A549 (cell line): ENCODE results near the gene CYP26B1. TPM values are rescaled to one million over a fixed set of nuclear protein-coding genes. Genes with fewer than 3 reads are reported as not detected.

Source experiments
- ATAC-seq, 2 experiments: fragments of 200-7000 bp in 1 of 2; fragments of >200 bp in 1 of 2; cut with Nextera tagmentation in 1 of 2; cut with Tn5 transposase in 1 of 2; 3 replicates each; pipeline versions ENCODE4 v1.8.0 to v1.9.1; 2018 to 2020; ENCODE audit warnings: mild to moderate bottlenecking in 1 of 2, moderate library complexity in 1 of 2
- CTCF ChIA-PET: fragments of 300-600 bp; sonication (Branson Sonifier 250); formaldehyde crosslinking; extraction: SDS; loops from one replicate; lab custom pipeline; 2021; ENCODE audit warnings: antibody characterized with exemption, inconsistent platforms; lab: Yijun Ruan, JAX
- POLR2A ChIA-PET: fragments of 350-600 bp; formaldehyde crosslinking; extraction: SDS; loops from one replicate; lab custom pipeline; 2021; ENCODE audit warnings: antibody characterized with exemption, inconsistent platforms; lab: Yijun Ruan, JAX
- DNase-seq, 2 experiments: peaks; one replicate each; pipeline versions ENCODE4 v3.0.0 to v3.0.0-alpha.2; 2011 to 2016; ENCODE audit warnings: low read depth in 1 of 2, low spot score in 1 of 2
- FAIRE-seq: peaks from 2 replicates; lab custom pipeline; 2011; peaks lifted over from hg19 to GRCh38; lab: Jason Lieb, UNC
- H3K27ac ChIP-seq, 2 experiments: fragments of >200 bp; sonication (Bioruptor Twin); formaldehyde crosslinking; 3 replicates each; pipeline ENCODE4 v1.5.1; 2016 to 2017
- H3K4me1 ChIP-seq: fragments of >200 bp; sonication (Bioruptor Twin); formaldehyde crosslinking; 3 replicates; pipeline ENCODE4 v1.6.1; 2016
- H3K4me2 ChIP-seq: fragments of >200 bp; sonication (Bioruptor Twin); formaldehyde crosslinking; 3 replicates; pipeline ENCODE4 v1.6.1; 2016
- H3K4me3 ChIP-seq: fragments of >200 bp; sonication (Bioruptor Twin); formaldehyde crosslinking; 3 replicates; pipeline ENCODE4 v1.5.1; 2016
- H3K9me3 ChIP-seq: fragments of >200 bp; sonication (Bioruptor Twin); formaldehyde crosslinking; 3 replicates; pipeline ENCODE4 v1.6.1; 2016
- CEBPB ChIP-seq, 2 experiments: fragments of >200 bp in 1 of 2; sonication (Bioruptor Twin) in 1 of 2; formaldehyde crosslinking in 1 of 2; IDR thresholded peaks; 2 replicates each; pipeline ENCODE4 v1.6.1; 2012 to 2016
- CHD4 ChIP-seq: fragments of 200-600 bp; sonication (generic); IDR thresholded peaks from 2 replicates; pipeline ENCODE4 v1.6.1; 2016; ENCODE audit warnings: antibody characterized with exemption, mild to moderate bottlenecking, borderline replicate concordance
- CTCF ChIP-seq: fragments of >200 bp; sonication (Bioruptor Twin); formaldehyde crosslinking; IDR thresholded peaks from 3 replicates; pipeline ENCODE4 v1.5.1; 2016
- FOSB ChIP-seq: fragments of 250-450 bp; sonication (Bioruptor Pico); IDR thresholded peaks from 2 replicates; pipeline ENCODE4 v1.5.0; 2020; ENCODE audit warnings: mild to moderate bottlenecking, moderate library complexity
- FOSL2 ChIP-seq, 2 experiments: fragments of 450-650 bp in 1 of 2; fragments of >200 bp in 1 of 2; sonication (Bioruptor Twin) in 1 of 2; formaldehyde crosslinking; IDR thresholded peaks; 2 replicates each; pipeline versions ENCODE4 v1.5.0 to v1.6.1; 2016 to 2020; ENCODE audit warnings: mild to moderate bottlenecking in 1 of 2, moderate library complexity in 1 of 2
- FOXS1 ChIP-seq: fragments of 250-450 bp; sonication (Bioruptor Pico); IDR thresholded peaks from 2 replicates; pipeline ENCODE4 v1.5.0; 2020; ENCODE audit warnings: mild to moderate bottlenecking, moderate library complexity
- HEYL ChIP-seq: fragments of 250-450 bp; sonication (Bioruptor Pico); IDR thresholded peaks from 2 replicates; pipeline ENCODE4 v1.8.0; 2021; ENCODE audit warnings: mild to moderate bottlenecking, moderate library complexity
- HOXB13 ChIP-seq: fragments of 250-450 bp; sonication (Bioruptor Pico); IDR thresholded peaks from 2 replicates; pipeline ENCODE4 v1.5.0; 2020; ENCODE audit warnings: low read depth, mild to moderate bottlenecking, moderate library complexity
- HOXB5 ChIP-seq: fragments of 250-450 bp; sonication (Bioruptor Pico); IDR thresholded peaks from 2 replicates; pipeline ENCODE4 v1.5.0; 2020; ENCODE audit warnings: mild to moderate bottlenecking, moderate library complexity
- JUN ChIP-seq, 2 experiments: fragments of >200 bp; sonication (Bioruptor Twin); formaldehyde crosslinking; IDR thresholded peaks; 2 replicates in 1 of 2; 3 replicates in 1 of 2; pipeline ENCODE4 v1.6.1; 2016 to 2017
- KDM5A ChIP-seq: fragments of 200-600 bp; sonication (generic); IDR thresholded peaks from 2 replicates; pipeline ENCODE4 v1.6.1; 2016; ENCODE audit warnings: antibody characterized with exemption, mild to moderate bottlenecking
- MAFK ChIP-seq: fragments of 450-650 bp; IDR thresholded peaks from 2 replicates; pipeline ENCODE4 v1.6.1; 2014; ENCODE audit not compliant: partially characterized antibody
- MAZ ChIP-seq: fragments of 150-350 bp; IDR thresholded peaks from 2 replicates; pipeline ENCODE4 v1.6.1; 2014; ENCODE audit warnings: antibody characterized with exemption, low read depth, low read length, borderline replicate concordance
- MYC ChIP-seq: IDR thresholded peaks from 2 replicates; pipeline ENCODE4 v1.6.1; 2012; ENCODE audit warnings: mild to moderate bottlenecking, inconsistent platforms, low read length, improper control_type of control experiment, borderline replicate concordance
- RARB ChIP-seq: fragments of 250-450 bp; sonication (Bioruptor Pico); IDR thresholded peaks from 2 replicates; pipeline ENCODE4 v1.8.0; 2021; ENCODE audit warnings: mild to moderate bottlenecking, moderate library complexity
- RCOR1 ChIP-seq: fragments of 150-350 bp; IDR thresholded peaks from 2 replicates; pipeline ENCODE4 v1.6.1; 2014; ENCODE audit warnings: antibody characterized with exemption, low read length, low read depth
- REST ChIP-seq: fragments of 200-600 bp; sonication (generic); IDR thresholded peaks from 2 replicates; pipeline ENCODE4 v1.6.1; 2016; ENCODE audit warnings: antibody characterized with exemption, mild to moderate bottlenecking, moderate library complexity
- RFX5 ChIP-seq: fragments of 450-650 bp; IDR thresholded peaks from 2 replicates; pipeline ENCODE4 v1.7.1; 2014; ENCODE audit warnings: antibody characterized with exemption, mild to moderate bottlenecking, moderate library complexity
- RNF2 ChIP-seq: fragments of 200-600 bp; sonication (generic); IDR thresholded peaks from 2 replicates; pipeline ENCODE4 v1.6.1; 2016; ENCODE audit warnings: low read depth, mild to moderate bottlenecking, antibody characterized with exemption, moderate library complexity, borderline replicate concordance
- SMC3 ChIP-seq: fragments of >200 bp; sonication (Bioruptor Twin); formaldehyde crosslinking; IDR thresholded peaks from 3 replicates; pipeline ENCODE4 v1.6.1; 2018; ENCODE audit warnings: inconsistent platforms
- USF2 ChIP-seq: fragments of 450-650 bp; IDR thresholded peaks from 2 replicates; pipeline ENCODE4 v1.6.1; 2014; ENCODE audit warnings: antibody characterized with exemption
- ZFP36 ChIP-seq: fragments of 450-650 bp; IDR thresholded peaks from 2 replicates; pipeline ENCODE4 v1.6.1; 2014; ENCODE audit warnings: borderline replicate concordance; ENCODE audit not compliant: partially characterized antibody
- WGBS: methylation state at CpG from one replicate; pipeline ENCODE4 v1.1.6; 2017; ENCODE audit errors: missing lambda C conversion rate; 5-methylcytosine and 5-hydroxymethylcytosine counted together
- polyA plus RNA-seq, 4 experiments: library from polyadenylated mRNA; depleted of rRNA in 3 of 4; stranded (reverse); fragments of >200 nt; fragmentation: RNase III in 1 of 4; extraction: RNeasy Plus Mini Kit Qiagen cat#74134 plus additional on column Dnase treatment in 1 of 4; gene quantifications; 2 replicates in 3 of 4; 3 replicates in 1 of 4; pipeline ENCODE4 v1.2.3, GENCODE V29; 2011 to 2017
- TF ChIP-seq, protein P1 (sequence below): IDR thresholded peaks from 2 replicates; pipeline ENCODE4 v1.6.1; 2012
- TF ChIP-seq, protein P2 (sequence below): fragments of 250-450 bp; sonication (Bioruptor Pico); IDR thresholded peaks from 2 replicates; pipeline ENCODE4 v1.5.0; 2020; ENCODE audit warnings: low read depth, mild to moderate bottlenecking, moderate library complexity

Gene CYP26B1
- polyA plus RNA-seq, 2 of the 4 experiments (the other 2 are of a cell fraction), result 9.7 to 13.6 TPM

GRCh38 chr2:72097276-72097675 lies 50.4 kb downstream of the CYP26B1 start:
- POLR2A ChIA-PET, result no interaction called here

DNA sequence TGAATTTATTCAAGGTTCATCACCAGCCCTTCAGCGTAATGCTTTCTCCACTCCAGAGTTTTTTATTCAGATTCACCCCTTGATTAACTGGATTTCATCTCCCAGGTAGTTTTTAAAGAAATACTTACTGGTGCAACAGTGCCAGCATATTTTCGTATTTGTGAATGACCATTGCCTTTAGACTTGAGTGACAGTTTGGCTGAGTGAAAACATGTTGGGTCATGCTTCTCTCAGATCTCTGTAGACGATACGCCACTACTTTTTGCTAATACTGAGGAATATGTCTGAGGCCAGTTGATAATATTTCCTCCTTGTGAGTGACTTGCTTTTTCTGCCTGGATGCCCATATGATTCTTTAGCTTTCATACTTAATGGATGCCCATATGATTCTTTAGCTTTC lies 51.5 kb downstream of the CYP26B1 start:
- WGBS, result 64% methylated on average over 4 of the region's 4 CpGs
- Histone ChIP-seq H3K4me2 (no peak overlapping the region), H3K4me3 (no peak overlapping the region), H3K4me1 (no peaks in the 10 kb centered on the region), H3K9me3 (no peaks in the 10 kb centered on the region), H3K27ac (no peak overlapping the region)
- no peak for TF ChIP-seq CTCF
- no peak for TF ChIP-seq CHD4
- TF ChIP-seq FOSL2 (IDR thresholded peaks at IDR 0.05), result no peak
- no peak for TF ChIP-seq FOSL2 (CRISPR knock-in tag; IDR thresholded peaks at IDR 0.05)
- TF ChIP-seq MAZ, result no peak
- TF ChIP-seq USF2, result no peak
- TF ChIP-seq FOSB (CRISPR knock-in tag), result no peak
- ATAC-seq (no peak), FAIRE-seq (no peak), DNase-seq (no peak)
- ChIA-PET POLR2A (no interaction called here), CTCF (no interaction called here)

More at GRCh38 chr2:72097276-72097675, 50.4 kb downstream of the CYP26B1 start:
- WGBS, result 68% methylated on average over 8 of the region's 8 CpGs
- CTCF ChIA-PET, result interaction anchor here (1.0 to 1.6 kb wide), 3 partner anchors 15 to 53 kb away, joined by 3 to 4 read pairs (median 4); no protein-coding TSS in a partner anchor
- TF ChIP-seq MYC (no peak), CEBPB (IDR thresholded peaks at IDR 0.05) (peak in 1 of 2 experiments; percentile 21; a peak in 1 of 4 replicates)
- H3K27ac ChIP-seq, result no peak overlapping the region
- H3K4me1 ChIP-seq, result no peaks in the 10 kb centered on the region
- H3K9me3 ChIP-seq, result no peaks in the 10 kb centered on the region
- DNase-seq, result no peak
- no peak overlapping the region for H3K4me2 ChIP-seq
- no peak for ATAC-seq
- H3K4me3 ChIP-seq, result no peak overlapping the region
- no peak for FAIRE-seq

GRCh38 chr2:72095364-72095763 lies 52.3 kb downstream of the CYP26B1 start:
- TF ChIP-seq ZFP36, result no peak
- TF ChIP-seq RFX5, result no peak
- TF ChIP-seq HOXB13 (CRISPR knock-in tag), result no peak
- TF ChIP-seq CEBPB (IDR thresholded peaks at IDR 0.05), result no peak
- TF ChIP-seq SMC3, result no peak
- TF ChIP-seq, protein P1, sequence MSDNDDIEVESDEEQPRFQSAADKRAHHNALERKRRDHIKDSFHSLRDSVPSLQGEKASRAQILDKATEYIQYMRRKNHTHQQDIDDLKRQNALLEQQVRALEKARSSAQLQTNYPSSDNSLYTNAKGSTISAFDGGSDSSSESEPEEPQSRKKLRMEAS, result no peak
- no peak for TF ChIP-seq HOXB5
- TF ChIP-seq HEYL, result no peak
- TF ChIP-seq RCOR1, result no peak
- no peak for TF ChIP-seq MAFK
- no peak for TF ChIP-seq KDM5A
- TF ChIP-seq, protein P2, sequence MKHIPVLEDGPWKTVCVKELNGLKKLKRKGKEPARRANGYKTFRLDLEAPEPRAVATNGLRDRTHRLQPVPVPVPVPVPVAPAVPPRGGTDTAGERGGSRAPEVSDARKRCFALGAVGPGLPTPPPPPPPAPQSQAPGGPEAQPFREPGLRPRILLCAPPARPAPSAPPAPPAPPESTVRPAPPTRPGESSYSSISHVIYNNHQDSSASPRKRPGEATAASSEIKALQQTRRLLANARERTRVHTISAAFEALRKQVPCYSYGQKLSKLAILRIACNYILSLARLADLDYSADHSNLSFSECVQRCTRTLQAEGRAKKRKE (CRISPR knock-in tag), result no peak
- no peak for TF ChIP-seq RNF2
- no peak for TF ChIP-seq JUN (IDR thresholded peaks at IDR 0.05)
- TF ChIP-seq REST, result no peak
- no peak for TF ChIP-seq FOXS1 (CRISPR knock-in tag)
- no peak for TF ChIP-seq RARB (CRISPR knock-in tag)
- TF ChIP-seq, all 56 proteins: peak for 0
- 78% methylated on average over 3 of the region's 3 CpGs for WGBS
- no peak for DNase-seq
- Histone ChIP-seq H3K9me3 (no peaks in the 10 kb centered on the region), H3K4me2 (no peak overlapping the region), H3K4me3 (no peak overlapping the region), H3K4me1 (no peaks in the 10 kb centered on the region), H3K27ac (no peak overlapping the region)
- ATAC-seq, result no peak
- ChIA-PET POLR2A (no interaction called here), CTCF (no interaction called here)
- FAIRE-seq, result no peak
